Stomach (tissue), 4 donors: ENCODE results near the gene TRIM46.
A peak's percentile ranks its signal among the peaks of the same experiment; 100 is the strongest.

Source experiments
- EP300 ChIP-seq: sonication (generic); formaldehyde crosslinking; IDR thresholded peaks from one replicate; pipeline ENCODE4 v1.6.1; 2017; ENCODE audit warnings: antibody characterized with exemption
- POLR2A ChIP-seq, 4 donors: fragments of 450-650 bp; IDR thresholded peaks; one replicate each; pipeline ENCODE4 v1.6.1; 2016; ENCODE audit warnings: antibody characterized with exemption in 4 of 4, control low read depth in 2 of 4, mild to moderate bottlenecking in 1 of 4, moderate library complexity in 1 of 4
- POLR2AphosphoS5 ChIP-seq, 3 donors: sonication (generic); formaldehyde crosslinking; IDR thresholded peaks; one replicate each; pipeline ENCODE4 v1.6.1; 2016; ENCODE audit warnings: antibody characterized with exemption in 3 of 3
- TF ChIP-seq, protein P1 (sequence below), 7 experiments: fragments of 450-650 bp in 4 of 7; fragments of 200-600 bp in 3 of 7; sonication (generic) in 3 of 7; IDR thresholded peaks; one replicate each; pipeline ENCODE4 v1.5.1; 2016 to 2019; ENCODE audit warnings: antibody characterized with exemption in 7 of 7, control low read depth in 2 of 7, mild to moderate bottlenecking in 1 of 7

GRCh38 chr1:155206891-155207805 lies 33.5 kb downstream of the TRIM46 start:
- TF ChIP-seq POLR2AphosphoS5 (IDR thresholded peaks at IDR 0.05) (peak in 2 of 3 donors; percentile 41 to 54), POLR2A (IDR thresholded peaks at IDR 0.05) (no peak), EP300 (no peak)
- TF ChIP-seq, protein P1, sequence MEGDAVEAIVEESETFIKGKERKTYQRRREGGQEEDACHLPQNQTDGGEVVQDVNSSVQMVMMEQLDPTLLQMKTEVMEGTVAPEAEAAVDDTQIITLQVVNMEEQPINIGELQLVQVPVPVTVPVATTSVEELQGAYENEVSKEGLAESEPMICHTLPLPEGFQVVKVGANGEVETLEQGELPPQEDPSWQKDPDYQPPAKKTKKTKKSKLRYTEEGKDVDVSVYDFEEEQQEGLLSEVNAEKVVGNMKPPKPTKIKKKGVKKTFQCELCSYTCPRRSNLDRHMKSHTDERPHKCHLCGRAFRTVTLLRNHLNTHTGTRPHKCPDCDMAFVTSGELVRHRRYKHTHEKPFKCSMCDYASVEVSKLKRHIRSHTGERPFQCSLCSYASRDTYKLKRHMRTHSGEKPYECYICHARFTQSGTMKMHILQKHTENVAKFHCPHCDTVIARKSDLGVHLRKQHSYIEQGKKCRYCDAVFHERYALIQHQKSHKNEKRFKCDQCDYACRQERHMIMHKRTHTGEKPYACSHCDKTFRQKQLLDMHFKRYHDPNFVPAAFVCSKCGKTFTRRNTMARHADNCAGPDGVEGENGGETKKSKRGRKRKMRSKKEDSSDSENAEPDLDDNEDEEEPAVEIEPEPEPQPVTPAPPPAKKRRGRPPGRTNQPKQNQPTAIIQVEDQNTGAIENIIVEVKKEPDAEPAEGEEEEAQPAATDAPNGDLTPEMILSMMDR (IDR thresholded peaks at IDR 0.05): peak in 5 of 7 experiments; percentile 76 to 95 (median 84)
